Measurements from ENCODE around the gene POU2F3. TPM values are rescaled to one million over a fixed set of nuclear protein-coding genes. Genes with fewer than 3 reads are reported as not detected.

Gene POU2F3
- polyA plus RNA-seq, 3 donors: 0.37 to 0.54 TPM; not detected in 1

GRCh38 chr11:120205596-120206161 is 34.3 kb upstream of the POU2F3 start:
- H3K9me3 ChIP-seq (replicated peaks in 1 of 2; ENCODE audit: control insufficient read depth in 1 of 2, insufficient read depth in 1 of 2, low read length in 2 of 2): no peaks in the 10 kb centered on the region
- H3K36me3 ChIP-seq (replicated peaks in 1 of 2; ENCODE audit: control insufficient read depth in 1 of 2, insufficient read depth in 2 of 2, low read length in 2 of 2): no peaks in the 10 kb centered on the region
- intact Hi-C loops (cut with micrococcal nuclease): no loop called here
- H2AFZ ChIP-seq (ENCODE audit: insufficient read depth, low read depth, low read length, poor library complexity, severe bottlenecking): no peak overlapping the region
- no peak overlapping the region for H3K4me3 ChIP-seq (replicated peaks in 1 of 3; ENCODE audit: low read depth in 2 of 3, low read length in 3 of 3)
- Mint-ChIP-seq H3K36me3 (peaks cover 4 to 6% of the 10 kb centered on the region in 2 donors), H3K4me3 (no peak overlapping the region), H3K9me3 (no peaks in the 10 kb centered on the region), H3K27ac (peak overlapping the region in 4 of 7 donors; percentile 26 to 71 (median 40)), H3K27me3 (ENCODE audit: low read depth in 3 of 3) (peaks cover 1 to 15% (median 10%) of the 10 kb centered on the region in 3 donors), H3K4me1 (peaks cover 51% of the 10 kb centered on the region)
- no peaks in the 10 kb centered on the region for H3K27me3 ChIP-seq (ENCODE audit: control insufficient read depth in 2 of 2, insufficient read depth in 2 of 2, low read length in 2 of 2)
- DNase-seq: peak; percentile 66 to 87 (median 72)
- H3K4me2 ChIP-seq (replicated peaks; ENCODE audit: extremely low read depth, low read length, poor library complexity, severe bottlenecking): no peak overlapping the region
- no peaks in the 10 kb centered on the region for H4K20me1 ChIP-seq (ENCODE audit: insufficient read depth, low read length)
- no peak overlapping the region for H3K27ac ChIP-seq (ENCODE audit: low read depth in 1 of 2, low read length in 2 of 2)
- peaks cover 40 to 49% of the 10 kb centered on the region in 2 donors for H3K4me1 ChIP-seq (ENCODE audit: control insufficient read depth in 1 of 2, insufficient read depth in 2 of 2, low read length in 2 of 2)
- WGBS (ENCODE audit: insufficient coverage): 82% methylated on average over 7 of the region's 7 CpGs
- peaks cover 7% of the 10 kb centered on the region for H3K79me2 ChIP-seq (ENCODE audit: insufficient read depth, low read length)
- H3K9ac ChIP-seq (ENCODE audit: insufficient read depth, low read length, poor library complexity, severe bottlenecking): no peak overlapping the region
- TF ChIP-seq, protein P1, sequence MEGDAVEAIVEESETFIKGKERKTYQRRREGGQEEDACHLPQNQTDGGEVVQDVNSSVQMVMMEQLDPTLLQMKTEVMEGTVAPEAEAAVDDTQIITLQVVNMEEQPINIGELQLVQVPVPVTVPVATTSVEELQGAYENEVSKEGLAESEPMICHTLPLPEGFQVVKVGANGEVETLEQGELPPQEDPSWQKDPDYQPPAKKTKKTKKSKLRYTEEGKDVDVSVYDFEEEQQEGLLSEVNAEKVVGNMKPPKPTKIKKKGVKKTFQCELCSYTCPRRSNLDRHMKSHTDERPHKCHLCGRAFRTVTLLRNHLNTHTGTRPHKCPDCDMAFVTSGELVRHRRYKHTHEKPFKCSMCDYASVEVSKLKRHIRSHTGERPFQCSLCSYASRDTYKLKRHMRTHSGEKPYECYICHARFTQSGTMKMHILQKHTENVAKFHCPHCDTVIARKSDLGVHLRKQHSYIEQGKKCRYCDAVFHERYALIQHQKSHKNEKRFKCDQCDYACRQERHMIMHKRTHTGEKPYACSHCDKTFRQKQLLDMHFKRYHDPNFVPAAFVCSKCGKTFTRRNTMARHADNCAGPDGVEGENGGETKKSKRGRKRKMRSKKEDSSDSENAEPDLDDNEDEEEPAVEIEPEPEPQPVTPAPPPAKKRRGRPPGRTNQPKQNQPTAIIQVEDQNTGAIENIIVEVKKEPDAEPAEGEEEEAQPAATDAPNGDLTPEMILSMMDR (IDR thresholded peaks at IDR 0.05): no peak

DNA sequence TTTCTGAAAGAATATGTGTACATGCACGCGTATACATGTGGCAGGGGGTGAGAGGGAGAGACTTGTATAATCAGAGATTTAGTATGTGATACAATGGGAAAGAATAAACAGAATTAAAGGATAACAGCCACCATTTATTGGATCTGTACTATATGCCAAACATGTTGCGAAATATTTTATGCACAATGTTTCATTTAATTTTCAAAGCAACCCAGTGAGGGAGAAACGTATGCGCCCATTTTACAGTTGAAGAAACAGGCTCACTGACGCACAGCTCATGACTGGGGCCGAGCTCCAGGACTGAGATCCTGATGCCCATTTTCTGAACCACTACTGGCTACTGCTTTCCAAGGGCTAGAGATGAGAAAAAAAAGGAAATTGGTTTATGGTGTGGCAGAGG is 32.4 kb upstream of the POU2F3 start:
- Histone ChIP-seq H3K4me1 (ENCODE audit: control insufficient read depth in 1 of 2, insufficient read depth in 2 of 2, low read length in 2 of 2) (peaks cover 51 to 61% of the 10 kb centered on the region in 2 donors), H2AFZ (ENCODE audit: insufficient read depth, low read depth, low read length, poor library complexity, severe bottlenecking) (peak overlapping the region; percentile 74), H3K27ac (ENCODE audit: low read depth in 1 of 2, low read length in 2 of 2) (peak overlapping the region; percentile 83 to 96), H3K4me2 (replicated peaks; ENCODE audit: extremely low read depth, low read length, poor library complexity, severe bottlenecking) (peak overlapping the region; percentile 48), H3K9ac (ENCODE audit: insufficient read depth, low read length, poor library complexity, severe bottlenecking) (peak overlapping the region; percentile 81), H3K79me2 (ENCODE audit: insufficient read depth, low read length) (peaks cover 21% of the 10 kb centered on the region), H3K4me3 (replicated peaks in 1 of 3; ENCODE audit: low read depth in 2 of 3, low read length in 3 of 3) (peak overlapping the region in 1 of 3 experiments; percentile 37), H3K36me3 (replicated peaks in 1 of 2; ENCODE audit: control insufficient read depth in 1 of 2, insufficient read depth in 2 of 2, low read length in 2 of 2) (no peaks in the 10 kb centered on the region), H3K9me3 (replicated peaks in 1 of 2; ENCODE audit: control insufficient read depth in 1 of 2, insufficient read depth in 1 of 2, low read length in 2 of 2) (no peaks in the 10 kb centered on the region), H4K20me1 (ENCODE audit: insufficient read depth, low read length) (peaks cover 11% of the 10 kb centered on the region), H3K27me3 (ENCODE audit: control insufficient read depth in 2 of 2, insufficient read depth in 2 of 2, low read length in 2 of 2) (no peaks in the 10 kb centered on the region)
- Mint-ChIP-seq H3K27me3 (ENCODE audit: low read depth in 3 of 3) (peaks cover 1 to 9% (median 7%) of the 10 kb centered on the region in 3 donors), H3K4me3 (peak overlapping the region; percentile 66 to 77), H3K4me1 (peaks cover 63% of the 10 kb centered on the region), H3K9me3 (no peaks in the 10 kb centered on the region), H3K36me3 (peaks cover 4 to 6% of the 10 kb centered on the region in 2 donors), H3K27ac (peak overlapping the region; percentile 93 to 99 (median 98))
- TF ChIP-seq, protein P1 (IDR thresholded peaks at IDR 0.05): no peak
- intact Hi-C loops (cut with micrococcal nuclease): no loop called here
- 94% methylated on average over 3 of the region's 7 CpGs for WGBS (ENCODE audit: insufficient coverage)
- peak in 1 of 3 donors; percentile 48 for DNase-seq

Data from CD14-positive monocyte (primary cell).